Thyroid gland (tissue), 4 donors: ENCODE results near the gene ATP4A.

Experiments
- POLR2A ChIP-seq, 2 donors: fragments of 450-650 bp; IDR thresholded peaks; one replicate each; pipeline ENCODE4 v1.6.1; 2017; ENCODE audit warnings: antibody characterized with exemption in 2 of 2, mild to moderate bottlenecking in 2 of 2, moderate library complexity in 1 of 2
- TF ChIP-seq, protein P1 (sequence below), 6 experiments: fragments of 200-600 bp in 3 of 6; fragments of 450-650 bp in 3 of 6; sonication (generic) in 3 of 6; IDR thresholded peaks; one replicate each; pipeline ENCODE4 v1.5.1; 2016 to 2019; ENCODE audit warnings: antibody characterized with exemption in 6 of 6, mild to moderate bottlenecking in 2 of 6, inconsistent platforms in 1 of 6, moderate library complexity in 1 of 6

DNA sequence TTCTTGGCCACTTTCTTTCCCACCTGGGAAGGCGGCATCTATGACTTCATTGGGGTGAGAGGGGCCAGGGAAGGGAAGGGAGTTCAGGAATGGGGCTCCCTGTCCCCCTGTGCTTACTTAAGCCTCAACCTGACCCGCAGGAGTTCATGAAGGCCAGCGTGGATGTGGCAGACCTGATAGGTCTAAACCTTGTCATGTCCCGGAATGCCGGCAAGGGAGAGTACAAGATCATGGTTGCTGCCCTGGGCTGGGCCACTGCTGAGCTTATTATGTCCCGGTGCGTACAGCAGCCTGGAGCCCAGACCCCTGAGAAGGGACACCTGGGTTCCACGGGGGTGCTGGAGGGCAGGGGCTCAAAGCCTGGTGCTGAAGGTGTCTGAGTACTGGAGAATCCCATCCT is 16.9 kb downstream of the ATP4A start:
- TF ChIP-seq, protein P1, sequence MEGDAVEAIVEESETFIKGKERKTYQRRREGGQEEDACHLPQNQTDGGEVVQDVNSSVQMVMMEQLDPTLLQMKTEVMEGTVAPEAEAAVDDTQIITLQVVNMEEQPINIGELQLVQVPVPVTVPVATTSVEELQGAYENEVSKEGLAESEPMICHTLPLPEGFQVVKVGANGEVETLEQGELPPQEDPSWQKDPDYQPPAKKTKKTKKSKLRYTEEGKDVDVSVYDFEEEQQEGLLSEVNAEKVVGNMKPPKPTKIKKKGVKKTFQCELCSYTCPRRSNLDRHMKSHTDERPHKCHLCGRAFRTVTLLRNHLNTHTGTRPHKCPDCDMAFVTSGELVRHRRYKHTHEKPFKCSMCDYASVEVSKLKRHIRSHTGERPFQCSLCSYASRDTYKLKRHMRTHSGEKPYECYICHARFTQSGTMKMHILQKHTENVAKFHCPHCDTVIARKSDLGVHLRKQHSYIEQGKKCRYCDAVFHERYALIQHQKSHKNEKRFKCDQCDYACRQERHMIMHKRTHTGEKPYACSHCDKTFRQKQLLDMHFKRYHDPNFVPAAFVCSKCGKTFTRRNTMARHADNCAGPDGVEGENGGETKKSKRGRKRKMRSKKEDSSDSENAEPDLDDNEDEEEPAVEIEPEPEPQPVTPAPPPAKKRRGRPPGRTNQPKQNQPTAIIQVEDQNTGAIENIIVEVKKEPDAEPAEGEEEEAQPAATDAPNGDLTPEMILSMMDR (IDR thresholded peaks at IDR 0.05), result no peak
- TF ChIP-seq POLR2A (IDR thresholded peaks at IDR 0.05), result no peak
